Measurements from ENCODE around the gene PDZRN3.

- no peak for TF ChIP-seq CTCF (IDR thresholded peaks at IDR 0.05)
- no peak for TF ChIP-seq POLR2A (IDR thresholded peaks at IDR 0.05)
These were observed 175.9 kb downstream of the PDZRN3 start for GRCh38 chr3:73448761-73449301.

All from Peyer's patch (tissue), 4 donors.